Stimulated activated CD4-positive, alpha-beta T cell treated with anti-CD3 and anti-CD28 coated beads, Interleukin-1b, Interleukin-23, amount 100 ng/mL, for 24 hours (primary cell): ENCODE measurements around the gene KCNN1.
"Not testable (repeated sequence)": the region's sequence is repeated elsewhere in the genome, so short reads cannot be mapped to it uniquely, and the experiment has no call there.

ENCODE experiments used
- DNase-seq, 4 experiments: peaks; one replicate each; pipeline ENCODE4 v3.0.0-alpha.2; 2020; ENCODE audit warnings: low read depth in 4 of 4, low spot score in 1 of 4

Gene KCNN1

DNA sequence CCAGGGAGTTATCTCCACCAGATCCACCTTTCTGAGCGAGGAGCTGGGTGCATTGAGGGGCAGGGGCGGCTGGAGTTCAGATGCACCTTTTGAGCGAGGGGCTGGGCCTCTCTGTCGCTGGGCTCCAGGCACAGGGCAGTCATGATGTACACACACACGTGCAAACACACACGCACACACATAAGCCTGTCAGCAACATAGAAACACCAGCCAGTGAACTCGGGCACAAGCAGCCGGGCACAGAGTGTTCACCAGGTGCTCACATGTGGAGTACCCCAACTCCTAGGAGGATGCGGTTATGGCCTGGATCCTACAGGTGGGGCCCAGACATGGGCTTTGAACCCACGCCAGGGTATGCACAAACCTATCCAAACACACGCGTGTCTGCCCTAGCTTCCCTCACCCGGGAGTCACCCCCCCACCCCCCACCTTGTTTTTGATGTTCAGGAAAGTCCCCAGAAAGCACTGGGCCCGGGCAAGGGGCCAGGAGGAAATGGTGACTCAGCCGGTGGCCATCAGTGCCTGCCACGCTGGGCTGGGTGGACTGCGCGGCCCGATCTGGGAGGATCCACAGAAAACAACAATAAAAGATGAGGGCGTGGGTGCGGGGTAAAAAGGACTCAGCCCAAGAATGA lies 54.3 kb downstream of the KCNN1 start:
- no peak for DNase-seq

DNA sequence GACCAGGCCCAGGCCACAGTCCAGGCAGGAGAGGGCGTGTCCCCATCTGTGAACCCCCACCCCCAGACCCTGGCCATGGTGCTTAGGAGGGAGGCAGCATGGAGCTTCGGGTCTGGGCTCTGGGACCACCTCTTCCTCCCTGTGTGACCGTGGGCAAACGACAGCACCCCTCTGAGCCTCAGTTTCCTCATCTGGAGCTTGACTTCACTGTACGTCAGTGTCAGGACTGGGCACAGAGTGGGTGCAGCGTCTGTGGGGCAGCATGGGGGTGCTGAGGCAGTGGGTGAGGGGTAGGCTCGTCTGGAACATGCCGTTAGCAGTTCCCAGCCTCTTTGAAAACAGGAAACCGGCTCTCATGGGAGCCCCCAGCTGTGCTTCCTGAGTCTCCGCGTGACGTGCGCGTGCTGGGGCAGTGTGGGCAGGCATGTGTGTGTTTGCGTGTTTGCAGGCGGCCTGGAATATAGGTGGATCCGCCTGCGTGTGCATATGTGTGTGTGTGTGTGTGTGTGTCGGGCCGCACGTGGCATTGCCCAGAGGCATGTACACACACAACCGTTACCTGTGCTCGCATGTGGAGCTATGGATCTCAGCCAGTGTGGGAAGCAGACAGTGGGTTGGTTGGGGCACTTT lies 56.8 kb downstream of the KCNN1 start:
- peak in 1 of 4 experiments; percentile 32 for DNase-seq

DNA sequence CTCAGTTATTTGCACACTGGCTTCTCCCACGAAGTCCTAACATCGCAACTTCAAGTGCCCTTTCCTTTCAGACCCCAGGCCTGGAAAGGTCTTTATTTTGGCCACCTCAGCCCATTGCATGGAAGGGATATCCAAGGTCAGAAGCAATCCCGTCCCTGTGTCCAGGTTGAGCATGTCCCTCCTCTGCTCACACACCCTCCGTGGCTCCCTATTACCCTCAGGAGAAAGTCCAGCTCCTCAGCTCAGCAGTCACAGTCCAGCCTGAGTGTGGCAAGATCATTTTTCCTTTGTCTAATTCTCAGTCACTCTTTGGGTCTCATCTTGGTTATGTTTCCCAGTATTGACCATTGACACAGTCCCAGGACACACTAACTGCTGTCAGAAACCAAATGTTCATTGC lies 60.2 kb downstream of the KCNN1 start:
- no peak for DNase-seq

DNA sequence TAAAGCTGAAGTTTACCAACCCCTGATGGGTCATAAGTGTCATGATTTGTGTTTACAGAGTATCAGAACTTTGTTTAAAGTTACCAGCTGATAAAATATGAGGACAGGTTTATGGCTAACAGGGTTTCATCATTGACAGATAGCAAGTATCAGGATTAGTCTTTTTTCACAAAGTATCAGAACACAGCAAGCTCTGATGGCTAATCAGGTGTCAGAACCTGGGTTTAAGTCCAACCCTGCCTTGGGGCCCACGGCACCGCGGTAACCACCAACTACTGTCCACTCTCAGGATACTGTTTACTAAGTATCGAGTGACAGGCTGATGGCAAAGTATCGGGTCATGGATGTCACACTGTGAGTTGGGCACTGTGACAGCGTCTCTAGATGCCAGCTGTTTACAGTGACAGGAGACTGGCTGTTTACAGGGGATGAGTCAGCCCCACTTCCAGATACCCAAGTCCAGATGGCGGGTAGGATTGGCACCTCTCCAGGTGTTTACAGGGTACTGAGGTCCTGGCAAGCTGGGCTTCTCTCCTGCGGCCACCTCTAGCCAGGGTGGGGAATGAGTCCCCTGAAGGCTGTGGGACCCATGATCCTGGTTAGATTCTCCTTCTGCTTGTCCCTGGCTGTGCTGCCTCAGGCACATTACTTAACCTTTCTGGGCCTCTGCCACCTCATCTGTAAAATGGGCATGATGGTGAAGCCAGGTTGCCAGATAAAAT lies 62.9 kb downstream of the KCNN1 start:
- no peak for DNase-seq

DNA sequence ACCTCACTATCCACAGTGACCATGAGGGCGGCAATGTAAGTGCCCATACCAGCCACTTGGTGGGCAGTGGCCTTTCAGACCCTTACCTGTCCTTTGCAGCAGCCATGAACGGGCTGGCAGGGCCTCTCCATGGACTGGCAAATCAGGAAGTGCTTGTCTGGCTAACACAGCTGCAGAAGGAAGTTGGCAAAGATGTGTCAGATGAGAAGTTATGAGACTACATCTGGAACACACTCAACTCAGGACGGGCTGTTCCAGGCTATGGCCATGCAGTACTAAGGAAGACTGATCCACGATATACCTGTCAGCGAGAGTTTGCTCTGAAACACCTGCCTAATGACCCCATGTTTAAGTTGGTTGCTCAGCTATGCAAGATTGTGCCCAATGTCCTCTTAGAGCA lies 64.5 kb downstream of the KCNN1 start:
- not testable (repeated sequence) for DNase-seq

DNA sequence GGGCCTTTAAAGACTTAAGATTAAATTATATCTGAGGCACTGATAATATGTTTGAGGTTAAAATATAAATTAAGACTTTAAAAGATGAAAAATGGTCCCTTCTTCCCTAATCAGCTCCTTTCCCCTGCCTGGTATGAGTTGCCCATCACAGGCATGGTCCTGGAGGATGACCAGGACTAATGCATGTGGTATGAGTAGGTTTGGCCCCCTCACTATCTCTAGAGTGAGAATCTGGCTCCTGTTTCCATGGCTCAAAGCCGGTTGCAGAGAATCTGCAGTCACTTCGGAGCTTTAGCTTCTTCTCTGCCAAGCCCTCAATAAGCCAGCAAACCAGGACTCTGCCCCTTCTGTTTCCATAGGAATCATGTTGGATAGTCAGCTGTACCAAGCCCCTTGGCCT lies 65.2 kb downstream of the KCNN1 start:
- not testable (repeated sequence) for DNase-seq

DNA sequence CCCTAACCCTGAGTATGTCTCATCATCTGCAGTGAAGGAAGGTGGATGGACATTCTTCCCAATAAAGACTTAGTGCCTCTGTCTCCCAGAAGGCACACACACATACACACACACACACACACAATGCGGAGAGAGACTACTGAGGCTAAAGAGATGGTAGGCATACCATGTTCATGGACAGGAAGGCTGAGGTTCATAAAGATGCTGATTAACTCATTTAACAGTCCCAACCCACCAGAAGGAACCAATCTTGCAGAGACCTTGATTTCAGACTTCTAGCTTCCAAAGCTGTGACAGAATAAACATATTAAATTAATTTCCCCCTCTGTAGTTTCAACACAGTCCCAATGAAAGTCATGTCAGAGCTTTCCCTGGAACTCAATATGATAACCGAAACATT lies 74.1 kb downstream of the KCNN1 start:
- no peak for DNase-seq

DNA sequence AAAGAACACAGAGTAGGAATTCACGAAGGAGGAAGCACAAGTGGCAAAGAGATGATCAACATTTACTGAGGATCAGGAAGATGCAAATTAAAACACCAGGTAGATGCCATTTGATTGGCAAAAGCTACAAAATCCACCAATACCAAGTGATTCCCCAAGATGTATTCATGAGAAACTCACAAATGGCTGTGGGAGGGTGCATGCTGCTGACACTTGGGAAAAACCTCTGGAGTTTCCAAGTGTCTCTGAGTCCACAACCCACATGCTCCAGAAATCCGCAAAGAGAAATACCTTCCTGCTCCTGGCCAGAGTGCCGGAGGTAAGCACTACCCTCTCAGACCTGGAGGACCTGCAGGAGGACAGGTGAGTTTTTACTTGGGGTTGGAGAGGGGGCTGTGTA lies 76.8 kb downstream of the KCNN1 start:
- no peak for DNase-seq

DNA sequence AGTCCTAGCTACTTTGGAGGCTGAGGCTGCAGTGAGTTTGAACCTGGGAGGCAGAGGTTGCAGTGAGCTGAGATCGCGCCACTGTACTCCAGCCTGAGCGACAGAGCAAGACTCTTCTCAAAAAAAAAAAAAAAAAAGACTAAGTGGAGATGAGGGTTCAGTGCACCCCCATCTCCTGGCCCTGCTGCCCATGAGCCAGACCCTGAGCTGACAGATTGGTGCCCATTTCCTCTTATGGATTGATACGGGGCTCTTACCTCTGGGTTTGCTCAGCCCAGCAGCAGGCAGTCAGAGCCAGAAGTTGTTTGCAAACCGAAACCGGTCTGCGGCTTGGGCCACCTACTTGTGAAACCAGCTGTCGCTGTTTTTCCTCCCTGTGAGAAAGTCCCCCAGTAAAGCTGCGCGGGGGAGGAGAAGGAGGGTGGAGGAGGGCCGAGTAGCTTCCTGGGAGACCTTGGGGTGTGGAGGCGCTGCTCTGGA lies 78.0 kb downstream of the KCNN1 start:
- peak; percentile 63 to 83 (median 77) for DNase-seq

DNA sequence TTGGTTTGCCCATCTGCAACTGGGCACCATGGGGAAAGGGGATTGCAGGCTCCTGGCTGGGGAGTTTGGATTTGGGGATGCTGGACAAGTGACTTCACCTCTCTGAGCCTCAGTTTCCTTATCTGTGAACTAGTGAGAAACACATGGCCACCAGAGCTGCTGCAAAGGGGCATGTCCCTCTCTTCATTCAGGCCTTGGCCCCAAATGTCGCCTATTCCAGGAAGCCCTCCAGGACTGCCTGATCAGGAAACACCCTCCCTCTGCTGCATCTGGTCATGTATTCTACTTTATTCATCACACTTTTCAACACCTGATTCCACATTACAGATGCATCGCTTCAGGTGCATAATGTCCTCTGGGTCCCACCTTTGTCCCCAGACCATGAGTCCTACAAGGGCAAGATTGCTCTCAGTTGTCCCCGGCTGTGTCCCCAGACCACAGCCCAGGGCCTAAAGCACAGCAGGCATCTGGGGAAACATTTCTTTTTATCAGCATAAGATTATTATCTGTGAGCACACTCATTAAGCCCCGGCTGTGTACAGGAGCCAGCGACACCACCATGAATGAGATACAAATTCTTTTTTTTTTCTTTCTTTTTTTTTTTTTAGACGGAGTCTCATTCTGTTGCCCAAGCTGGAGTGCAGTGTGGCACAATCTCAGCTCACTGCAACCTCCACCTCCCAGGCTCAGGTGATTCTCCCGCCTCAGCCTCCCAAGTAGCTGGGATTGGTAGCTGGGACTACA lies 78.6 kb downstream of the KCNN1 start:
- DNase-seq: no peak

DNA sequence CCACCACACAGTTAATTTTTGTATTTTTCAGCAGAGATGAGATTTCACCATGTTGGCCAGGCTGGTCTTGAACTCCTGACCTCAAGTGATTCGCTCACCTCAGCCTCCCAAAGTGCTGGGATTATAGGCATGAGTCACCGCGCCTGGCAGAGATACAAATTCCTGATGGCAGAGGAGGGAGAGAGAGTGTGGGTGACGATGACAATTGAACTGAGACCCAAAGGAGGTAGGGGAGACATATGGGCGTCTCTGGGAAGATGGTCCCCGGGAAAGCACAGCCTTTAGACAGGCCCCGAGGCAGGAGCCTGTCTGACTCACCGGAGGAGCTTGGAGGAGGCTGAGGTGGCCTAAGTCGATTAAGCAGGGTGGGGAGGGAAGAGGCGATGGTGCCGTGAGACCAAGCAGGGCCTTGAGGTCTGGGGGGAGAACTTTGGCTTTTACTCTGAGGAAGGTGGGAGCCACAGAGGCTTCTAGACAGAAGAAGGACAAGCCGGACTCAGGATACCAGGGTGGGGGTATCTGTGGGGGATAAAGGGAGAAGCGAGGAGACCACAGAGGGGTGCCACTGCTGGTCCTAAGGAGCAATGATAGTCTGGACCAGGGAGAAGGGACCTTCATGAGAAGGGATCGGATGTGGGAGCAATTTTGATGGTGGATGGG lies 79.3 kb downstream of the KCNN1 start:
- DNase-seq: no peak

DNA sequence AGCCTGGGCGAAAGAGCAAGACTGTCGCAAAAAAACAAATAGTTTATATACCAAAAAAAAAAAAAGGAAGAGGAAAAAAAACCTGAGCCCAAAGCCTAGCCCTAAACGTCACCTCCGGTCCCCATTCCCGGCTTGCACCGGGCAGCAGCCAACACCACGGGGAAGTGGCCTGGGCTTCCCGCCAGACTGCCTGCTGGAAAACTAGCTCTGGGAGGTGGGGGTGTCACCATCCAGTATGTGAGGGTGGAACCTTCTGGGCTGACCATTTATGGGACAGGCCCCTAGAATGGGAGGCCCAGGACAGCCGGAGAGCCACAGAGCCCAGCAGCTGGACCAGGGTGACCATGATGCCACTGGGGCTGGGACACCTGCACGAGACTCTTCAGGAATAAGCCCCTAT lies 82.5 kb downstream of the KCNN1 start:
- DNase-seq: no peak
